Nephron (organoid): ENCODE results near the gene HAPSTR1.

Experiments used
- H3K27ac Mint-ChIP-seq, 3 experiments: 2 replicates each; pipeline ENCODE4 v1.8.0; 2020; ENCODE audit warnings: mixed read lengths in 3 of 3, mild to moderate bottlenecking in 2 of 3, moderate library complexity in 1 of 3
- H3K27me3 Mint-ChIP-seq: 2 replicates; pipeline ENCODE4 v1.8.0; 2021; ENCODE audit warnings: low read depth, mild to moderate bottlenecking, moderate library complexity, mixed read lengths
- H3K36me3 Mint-ChIP-seq: 2 replicates; pipeline ENCODE4 v1.8.0; 2020; ENCODE audit warnings: low read depth, mixed read lengths
- H3K4me1 Mint-ChIP-seq: 2 replicates; pipeline ENCODE4 v1.8.0; 2020; ENCODE audit warnings: mixed read lengths
- H3K4me3 Mint-ChIP-seq, 3 experiments: 2 replicates each; pipeline ENCODE4 v1.8.0; 2020; ENCODE audit warnings: mild to moderate bottlenecking in 3 of 3, mixed read lengths in 3 of 3, moderate library complexity in 2 of 3
- H3K9me3 Mint-ChIP-seq: 2 replicates; pipeline ENCODE4 v1.8.0; 2020; ENCODE audit warnings: mixed read lengths
- CTCF ChIP-seq, 3 experiments: fragments of 200-600 bp; sonication (generic); IDR thresholded peaks; one replicate each; pipeline ENCODE4 v1.5.0; 2021; ENCODE audit warnings: antibody characterized with exemption in 3 of 3; ENCODE audit not compliant: unreplicated experiment in 3 of 3

HAPSTR1 gene

GRCh38 chr16:9123871-9124270 lies 32.4 kb downstream of the HAPSTR1 start:
- Mint-ChIP-seq H3K36me3 (peaks cover 40% of the 10 kb centered on the region), H3K9me3 (no peaks in the 10 kb centered on the region), H3K27ac (no peak overlapping the region), H3K4me1 (no peaks in the 10 kb centered on the region), H3K4me3 (no peak overlapping the region), H3K27me3 (no peaks in the 10 kb centered on the region)
- TF ChIP-seq CTCF (IDR thresholded peaks at IDR 0.05; ENCODE audit: unreplicated experiment in 3 of 3): no peak

DNA sequence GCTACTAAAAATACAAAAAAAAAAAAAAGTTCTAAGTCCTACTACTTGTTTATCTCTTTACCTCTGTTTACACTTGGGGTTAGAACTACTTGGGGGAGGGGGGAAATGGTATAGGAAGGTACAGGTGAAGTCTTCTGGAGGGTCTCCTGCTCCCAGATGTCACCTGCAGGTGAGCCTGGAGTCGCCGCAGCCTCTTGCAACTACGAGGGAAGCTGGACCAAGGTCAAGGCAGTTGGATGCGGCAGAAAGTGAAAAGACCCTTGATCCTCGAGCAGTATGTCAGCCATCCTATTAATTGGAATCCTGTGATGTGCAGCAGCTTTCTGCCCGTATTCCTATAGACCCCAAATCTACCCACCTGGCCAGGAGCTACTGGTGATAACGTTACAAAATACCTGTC lies 33.0 kb downstream of the HAPSTR1 start:
- no peak for TF ChIP-seq CTCF (IDR thresholded peaks at IDR 0.05; ENCODE audit: unreplicated experiment in 3 of 3)
- Mint-ChIP-seq H3K27ac (no peak overlapping the region), H3K4me1 (no peaks in the 10 kb centered on the region), H3K4me3 (no peak overlapping the region), H3K36me3 (peaks cover 36% of the 10 kb centered on the region), H3K27me3 (no peaks in the 10 kb centered on the region), H3K9me3 (no peaks in the 10 kb centered on the region)

- H3K4me1 Mint-ChIP-seq: no peaks in the 10 kb centered on the region
- no peaks in the 10 kb centered on the region for H3K9me3 Mint-ChIP-seq
- peaks cover 30% of the 10 kb centered on the region for H3K36me3 Mint-ChIP-seq
- H3K4me3 Mint-ChIP-seq: no peak overlapping the region
- no peaks in the 10 kb centered on the region for H3K27me3 Mint-ChIP-seq
- no peak for TF ChIP-seq CTCF (IDR thresholded peaks at IDR 0.05; ENCODE audit: unreplicated experiment in 3 of 3)
- no peak overlapping the region for H3K27ac Mint-ChIP-seq
These were observed 33.6 kb downstream of the HAPSTR1 start for GRCh38 chr16:9124908-9125584.

GRCh38 chr16:9125658-9126505 lies 34.4 kb downstream of the HAPSTR1 start:
- H3K36me3 Mint-ChIP-seq: peaks cover 25% of the 10 kb centered on the region
- H3K4me1 Mint-ChIP-seq: no peaks in the 10 kb centered on the region
- H3K9me3 Mint-ChIP-seq: no peaks in the 10 kb centered on the region
- no peak for TF ChIP-seq CTCF (IDR thresholded peaks at IDR 0.05; ENCODE audit: unreplicated experiment in 3 of 3)
- H3K4me3 Mint-ChIP-seq: no peak overlapping the region
- H3K27ac Mint-ChIP-seq: peak overlapping the region in 1 of 3 experiments; percentile 43
- H3K27me3 Mint-ChIP-seq: no peaks in the 10 kb centered on the region

DNA sequence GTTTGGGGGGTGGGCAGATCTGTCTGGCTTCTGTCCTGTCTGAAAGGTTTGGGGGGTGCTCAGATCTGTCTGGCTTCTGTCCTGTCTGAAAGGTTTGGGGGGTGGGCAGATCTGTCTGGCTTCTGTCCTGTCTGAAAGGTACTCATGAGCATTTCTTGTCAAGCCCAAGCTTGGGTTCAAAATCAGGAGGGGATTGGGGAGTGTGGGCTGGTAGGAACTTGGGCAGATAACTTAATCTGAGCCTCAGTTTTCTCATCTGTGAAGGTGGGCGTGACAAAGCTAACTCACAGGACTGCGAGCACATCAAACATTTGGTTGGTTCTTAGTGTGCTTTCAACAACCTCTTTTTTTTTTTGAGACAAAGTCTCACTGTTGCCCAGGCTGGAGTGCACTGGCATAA lies 35.2 kb downstream of the HAPSTR1 start:
- H3K27ac Mint-ChIP-seq: no peak overlapping the region
- no peak overlapping the region for H3K4me3 Mint-ChIP-seq
- H3K27me3 Mint-ChIP-seq: no peaks in the 10 kb centered on the region
- H3K4me1 Mint-ChIP-seq: no peaks in the 10 kb centered on the region
- H3K36me3 Mint-ChIP-seq: peaks cover 19% of the 10 kb centered on the region
- H3K9me3 Mint-ChIP-seq: no peaks in the 10 kb centered on the region
- TF ChIP-seq CTCF (IDR thresholded peaks at IDR 0.05; ENCODE audit: unreplicated experiment in 3 of 3): no peak
